Fibroblast of skin of back (primary cell): Measurements from ENCODE around the gene BCHE. TPM values are rescaled to one million over a fixed set of nuclear protein-coding genes. Genes with fewer than 3 reads are reported as not detected.

ENCODE experiments used
- DNase-seq: peaks from one replicate; pipeline ENCODE4 v3.0.0-alpha.2; 2013
- polyA plus RNA-seq, 2 experiments: library from polyadenylated mRNA; unstranded; fragments of 120-200 nt; gene quantifications; one replicate each; pipeline ENCODE4 v1.2.1, GENCODE V29; 2013; ENCODE audit not compliant: insufficient read length in 2 of 2

BCHE gene
- 1.1 TPM for polyA plus RNA-seq (2013, experiment 1 of 2; ENCODE audit: insufficient read length)
- 0.82 TPM for polyA plus RNA-seq (2013, experiment 2 of 2; ENCODE audit: insufficient read length)

DNA sequence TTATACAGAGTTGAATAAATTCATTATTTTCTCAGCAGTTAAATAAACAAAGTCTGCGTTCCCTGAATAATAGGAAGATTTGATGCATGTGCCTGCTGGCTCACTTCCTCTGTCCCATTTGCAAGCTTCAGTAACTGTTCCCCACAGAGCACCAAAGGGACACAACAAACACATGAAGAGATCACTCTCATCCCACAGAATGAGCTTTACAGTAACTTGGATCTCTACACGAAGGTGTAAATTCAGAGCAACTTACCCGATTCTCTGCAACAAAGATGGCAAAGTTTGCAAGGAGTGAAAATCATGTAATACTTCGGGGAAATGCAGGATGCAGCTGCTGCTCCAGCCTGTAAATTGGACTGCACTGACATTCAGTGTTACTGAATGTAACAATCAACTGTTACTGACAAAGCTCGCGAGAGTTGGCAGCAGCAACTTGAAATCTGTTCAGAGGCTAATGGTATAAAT is at the start of gene BCHE:
Gene BCHE (minus strand): TSS at position 366 of the 468 bp plus-strand sequence. CDS start 6,390 bp downstream, outside the sequence.
- DNase-seq, result peak; percentile 58

DNA sequence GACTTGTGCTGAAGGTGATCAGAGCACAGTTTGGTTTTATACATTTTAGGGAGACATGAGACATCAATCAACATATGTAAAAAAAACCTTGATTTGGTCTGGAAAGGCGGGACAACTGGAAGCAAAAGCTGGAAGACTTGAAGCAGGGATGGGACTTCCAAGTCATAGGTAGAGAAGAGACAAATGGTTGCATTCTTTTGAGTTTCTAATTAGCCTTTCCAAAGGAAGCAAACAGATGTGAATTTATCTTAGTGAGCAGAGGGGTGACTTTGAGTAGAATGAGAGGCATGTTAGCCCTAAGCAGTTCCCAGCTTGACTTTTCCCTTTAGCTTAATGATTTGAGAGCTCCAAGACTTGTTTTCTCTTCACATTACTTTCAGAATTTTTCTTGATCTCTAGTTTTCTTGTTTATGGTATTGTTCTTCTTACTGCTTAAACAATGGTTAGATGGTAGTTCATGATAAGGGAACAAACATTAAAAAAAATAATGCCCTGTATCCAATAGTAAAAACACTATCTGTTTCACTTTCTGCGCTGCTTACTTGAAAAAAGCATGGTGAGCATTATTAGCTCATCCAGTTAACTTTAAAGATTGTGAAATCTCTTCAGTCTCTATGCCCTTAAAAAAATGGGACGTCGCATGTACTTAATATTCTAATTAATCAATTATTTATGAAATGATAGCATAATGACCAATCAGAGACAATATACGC is 48.5 kb upstream of the BCHE start:
- DNase-seq, result no peak

DNA sequence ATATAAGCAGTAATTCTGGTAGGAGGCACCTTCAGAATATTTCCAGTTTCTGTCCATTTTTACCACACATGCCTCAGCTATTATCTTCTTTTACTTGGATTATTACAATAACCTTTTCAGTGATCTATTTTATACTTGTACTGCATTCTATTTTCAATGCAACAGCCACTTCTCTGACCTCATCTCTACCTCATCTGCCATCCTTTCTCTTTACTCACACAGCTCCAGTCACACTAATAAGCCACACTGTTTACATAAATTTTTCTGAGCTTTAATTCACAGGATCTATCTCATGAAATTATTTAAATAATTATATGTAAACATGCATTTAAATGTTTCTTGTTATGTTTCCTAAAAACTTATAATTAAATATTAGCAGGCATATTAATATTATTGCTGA is 47.3 kb upstream of the BCHE start:
- no peak for DNase-seq

DNA sequence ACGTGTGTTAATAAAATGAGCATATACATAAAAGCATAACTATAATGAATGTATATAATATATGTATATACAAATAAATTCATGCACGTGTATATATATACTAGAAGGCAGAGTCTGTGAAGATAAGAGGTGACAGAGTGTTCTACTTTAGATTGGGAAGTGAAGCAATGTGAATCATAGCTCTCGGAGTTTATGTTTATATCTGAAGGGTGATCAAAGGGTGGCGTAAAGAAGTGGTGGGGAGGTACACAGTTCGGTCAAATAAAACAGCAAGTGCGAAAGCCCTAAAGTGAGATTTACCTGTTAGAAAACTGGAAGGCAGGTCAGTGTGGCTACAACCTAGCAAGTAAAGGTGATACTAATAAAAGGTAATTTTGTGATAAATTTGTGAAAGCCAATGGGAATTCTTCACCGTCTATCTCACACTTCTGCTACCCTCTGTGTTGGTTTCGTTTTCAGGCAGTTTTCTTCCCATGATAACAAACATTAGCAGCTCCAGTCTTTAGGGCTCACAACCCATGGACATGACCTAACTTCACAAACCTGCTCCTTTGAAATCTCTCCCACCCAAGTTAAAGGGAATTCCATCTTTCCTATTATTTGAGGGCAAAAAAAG is 46.7 kb upstream of the BCHE start:
- peak; percentile 0 for DNase-seq

DNA sequence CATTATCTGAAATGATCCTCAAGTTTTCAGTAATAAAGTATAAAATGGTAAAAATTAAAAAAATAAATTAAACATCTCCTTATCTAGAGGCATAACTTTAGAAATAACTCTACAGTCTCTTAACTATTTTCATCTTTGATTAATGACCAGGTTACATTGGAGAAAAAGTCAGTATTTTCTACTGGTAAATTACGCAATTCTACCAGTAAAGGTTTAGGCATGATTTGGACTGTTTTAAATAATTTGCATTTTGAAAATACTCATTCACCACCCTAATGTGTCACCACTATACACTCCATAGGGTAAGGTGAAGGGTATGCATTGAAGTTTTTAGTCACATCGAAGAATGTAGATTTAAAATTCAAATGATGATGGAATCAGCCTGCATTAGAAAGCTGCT is 45.9 kb upstream of the BCHE start:
- no peak for DNase-seq

DNA sequence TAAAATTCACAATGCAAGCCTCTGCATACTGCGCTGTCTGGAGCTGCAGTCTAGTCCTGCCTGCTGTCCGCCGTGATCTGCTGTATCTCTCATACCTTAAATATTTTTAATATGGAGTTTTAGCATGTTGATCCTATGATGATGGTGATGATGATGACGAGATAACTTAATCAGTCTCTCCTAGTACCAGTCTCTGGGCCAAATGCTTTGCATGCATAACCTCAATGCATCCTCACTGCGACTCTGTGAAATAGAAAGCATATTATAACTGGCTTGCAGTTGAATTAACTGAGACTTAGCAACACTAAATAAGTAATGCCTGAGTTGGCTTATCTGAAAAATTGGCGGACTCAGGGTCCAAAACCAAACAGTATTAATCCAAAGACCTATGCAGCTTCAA is 38.4 kb upstream of the BCHE start:
- no peak for DNase-seq

DNA sequence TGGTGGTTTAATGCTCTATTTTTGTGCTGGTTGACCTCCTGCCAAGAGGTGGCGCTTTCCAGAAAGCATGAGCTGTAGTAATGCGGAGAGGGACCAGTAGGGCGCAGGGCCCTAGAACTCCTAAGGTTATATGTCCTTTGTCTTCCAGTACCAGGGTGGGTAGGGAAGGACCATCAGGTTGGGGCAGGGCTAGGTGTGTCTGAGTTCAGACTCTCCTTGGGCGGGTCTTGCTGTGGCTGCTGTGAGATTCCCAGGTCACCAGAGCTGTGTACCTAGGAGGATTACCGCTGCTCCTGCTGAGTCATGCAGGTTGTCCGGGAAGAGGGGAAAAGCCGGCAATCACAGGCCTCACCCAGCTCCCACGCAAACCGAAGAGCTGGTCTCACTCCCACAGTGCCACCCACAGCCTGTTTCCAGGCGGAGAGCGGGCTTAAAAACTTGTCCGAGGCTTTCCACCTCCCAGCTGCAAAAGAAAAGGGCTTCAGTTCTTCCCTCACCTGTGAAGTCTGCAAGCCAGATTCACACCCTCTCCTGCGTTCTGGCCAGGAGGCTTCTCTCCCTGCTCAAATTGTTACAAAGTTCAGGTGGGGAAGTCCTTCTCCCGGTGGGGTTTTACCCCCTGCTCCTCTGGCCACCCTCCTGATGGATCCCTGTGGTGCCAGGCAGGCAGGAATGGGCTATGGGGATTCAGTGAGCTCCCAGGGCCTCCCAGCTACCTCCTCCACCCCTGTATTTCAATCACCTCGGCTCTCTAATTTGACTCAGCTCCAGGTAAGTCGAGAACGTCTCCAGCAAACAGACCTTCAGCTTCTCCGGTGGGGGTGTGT is 37.7 kb upstream of the BCHE start:
- DNase-seq, result no peak

DNA sequence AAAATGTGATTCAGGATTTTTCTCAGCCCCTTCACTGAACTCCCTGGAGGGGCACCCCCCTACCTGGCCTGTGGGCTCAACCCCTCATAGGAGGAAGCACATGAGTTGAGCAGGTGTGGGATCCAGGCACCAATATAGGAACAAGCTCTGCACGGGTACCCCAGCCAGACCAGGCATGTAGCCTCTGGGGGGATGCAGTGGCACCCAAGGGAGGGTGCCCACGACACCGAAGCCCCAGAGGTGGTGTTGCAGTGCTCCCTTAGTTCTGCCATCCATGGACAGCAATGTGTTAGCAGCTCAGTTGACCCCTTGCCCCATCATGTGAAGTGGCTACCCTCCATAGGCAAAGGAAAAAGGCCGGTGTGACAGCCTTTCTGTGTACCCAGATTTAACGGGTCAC is 30.9 kb upstream of the BCHE start:
- DNase-seq, result no peak

DNA sequence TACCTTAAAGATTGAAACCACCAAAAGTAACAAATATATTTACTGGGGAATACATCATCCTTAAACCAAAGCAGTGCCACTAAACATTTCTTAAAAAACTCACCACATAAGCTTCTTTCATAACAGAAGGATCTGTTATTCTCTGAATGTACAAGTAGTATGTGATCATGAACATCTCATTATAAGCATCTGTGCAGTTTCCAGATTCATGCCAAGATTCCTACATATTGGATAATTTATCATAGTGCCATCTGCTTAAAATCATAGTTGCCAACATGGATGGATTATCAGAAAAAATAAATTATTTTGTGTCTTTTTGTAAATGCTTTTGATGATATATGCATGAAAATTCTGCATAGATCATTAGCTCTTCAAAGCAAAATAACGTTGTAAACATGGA is 21.8 kb upstream of the BCHE start:
- DNase-seq, result no peak

DNA sequence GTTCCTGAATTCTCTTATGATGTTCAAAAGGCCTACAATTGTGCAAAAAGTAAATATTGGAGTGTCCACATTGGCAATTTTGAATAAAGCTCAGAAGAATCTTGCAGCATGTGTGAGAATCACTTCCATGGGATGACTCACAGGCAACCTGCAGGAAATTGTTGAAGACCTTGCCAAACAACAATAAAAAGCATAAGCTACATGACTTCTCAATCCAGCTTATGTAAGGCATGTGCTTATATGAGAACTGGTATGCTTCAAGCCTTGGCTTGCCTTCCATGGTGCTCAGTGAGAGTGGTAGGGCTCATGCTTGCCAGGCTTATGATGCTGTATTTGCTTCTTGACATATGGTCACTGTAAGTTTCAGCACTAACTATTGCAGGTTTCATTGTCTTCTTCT is 18.4 kb upstream of the BCHE start:
- DNase-seq, result peak; percentile 19

DNA sequence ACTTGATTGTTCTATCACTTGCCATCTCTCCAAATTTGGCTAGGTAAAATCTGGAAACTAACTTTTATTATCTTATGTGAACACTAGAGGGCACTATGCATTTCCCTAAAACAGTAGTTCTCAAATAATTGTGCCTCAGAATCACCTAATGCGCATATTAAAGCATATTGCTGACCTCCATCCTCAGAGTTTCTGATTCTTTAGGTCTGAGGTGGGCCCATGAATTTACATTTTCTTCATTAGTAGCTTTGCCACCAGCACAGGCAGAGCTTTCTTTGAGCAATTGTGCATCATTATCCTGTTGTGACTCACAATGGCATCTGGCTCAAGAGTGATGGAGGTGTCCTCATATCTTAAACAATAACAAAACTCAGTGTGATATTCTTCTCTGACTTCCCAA is 17.5 kb upstream of the BCHE start:
- peak; percentile 27 for DNase-seq

DNA sequence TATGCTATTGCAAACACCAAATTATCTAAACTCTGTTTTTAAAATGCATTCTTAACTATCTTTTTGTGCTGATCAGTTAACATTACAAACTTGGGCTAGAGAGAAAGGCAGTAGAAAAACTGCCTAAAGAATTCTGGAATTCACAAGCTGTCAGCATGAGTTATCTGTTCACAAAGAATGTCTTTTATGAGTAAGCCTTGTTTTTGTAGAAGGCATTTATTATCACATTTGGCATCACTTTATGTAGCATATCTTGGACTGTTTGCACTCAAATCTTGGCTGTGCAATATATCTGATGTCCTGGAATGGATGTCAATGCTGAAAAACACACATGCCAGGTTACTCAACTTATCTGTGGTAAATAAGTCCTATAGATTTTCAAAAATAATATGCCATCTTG is 15.5 kb upstream of the BCHE start:
- peak; percentile 41 for DNase-seq

DNA sequence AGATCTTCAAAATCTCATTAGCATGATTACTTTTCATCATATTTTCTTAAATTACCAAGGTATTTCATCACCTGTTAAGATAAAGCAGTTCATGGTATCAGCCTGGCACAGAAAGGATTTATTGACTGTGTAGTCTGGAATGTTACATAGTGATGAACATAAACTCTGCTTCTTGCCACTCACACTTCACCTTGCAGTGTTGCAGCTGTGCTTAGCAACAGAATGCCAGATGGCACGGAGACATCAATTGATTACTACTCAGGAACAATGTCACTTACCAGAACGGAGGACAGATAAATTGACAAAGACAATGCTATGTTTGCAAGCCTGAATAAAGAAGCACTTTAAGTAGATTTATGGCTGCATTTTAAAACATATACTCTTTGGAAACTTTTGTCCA is 15.0 kb upstream of the BCHE start:
- no peak for DNase-seq

DNA sequence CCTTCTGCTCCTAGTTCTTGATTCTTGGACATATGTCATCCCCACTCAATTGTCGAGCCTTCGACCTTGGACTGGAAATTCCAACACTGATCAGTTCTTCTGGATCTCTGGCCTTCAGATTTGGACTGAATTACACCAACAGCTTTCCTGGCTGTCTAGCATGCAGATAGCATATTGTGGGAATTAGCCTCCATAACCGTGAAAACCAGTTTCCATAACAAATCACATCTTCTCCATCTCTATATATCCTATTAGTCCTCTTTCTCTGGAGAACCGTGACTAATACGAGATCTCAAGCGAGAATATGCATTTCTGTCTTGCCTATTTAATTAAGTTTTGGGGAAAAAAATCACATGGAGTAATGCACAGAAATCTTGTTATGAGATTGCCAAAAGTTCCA is 8.8 kb upstream of the BCHE start:
- no peak for DNase-seq

DNA sequence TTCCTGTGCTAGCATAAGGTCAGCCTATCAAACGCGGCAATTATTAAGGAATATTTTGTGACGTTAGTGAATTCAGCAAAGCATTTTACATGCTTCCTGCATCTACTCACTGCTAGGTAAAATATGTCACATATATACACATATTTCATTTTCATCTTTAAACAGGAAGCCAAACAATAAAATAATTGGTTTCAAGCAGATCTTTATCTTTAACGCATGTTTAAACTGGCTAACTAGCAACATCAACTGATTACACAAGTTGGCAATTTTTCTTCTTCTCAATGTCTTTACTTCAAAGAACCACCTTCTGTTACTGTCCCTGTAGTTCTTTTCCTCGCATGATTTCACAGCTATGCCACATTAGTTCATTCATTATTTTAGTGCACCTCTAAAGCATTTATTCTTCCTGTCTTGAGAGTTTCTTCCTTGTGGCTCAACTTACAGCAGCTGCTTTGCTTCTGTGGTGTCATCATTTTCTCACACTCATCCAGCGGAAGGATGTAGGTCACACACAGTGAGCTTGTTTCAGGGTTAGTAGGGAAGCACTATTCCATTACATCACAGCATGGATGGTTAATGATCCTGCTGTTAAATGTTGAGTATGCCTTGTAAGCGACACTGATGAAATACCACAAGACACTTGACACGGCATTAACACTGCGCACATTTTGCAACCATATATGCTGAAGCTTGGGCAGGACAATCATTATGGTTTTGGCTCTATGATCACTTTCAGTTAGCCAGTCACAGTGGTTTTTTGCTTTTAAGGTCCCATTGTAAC is 2.3 kb upstream of the BCHE start:
- DNase-seq, result no peak

DNA sequence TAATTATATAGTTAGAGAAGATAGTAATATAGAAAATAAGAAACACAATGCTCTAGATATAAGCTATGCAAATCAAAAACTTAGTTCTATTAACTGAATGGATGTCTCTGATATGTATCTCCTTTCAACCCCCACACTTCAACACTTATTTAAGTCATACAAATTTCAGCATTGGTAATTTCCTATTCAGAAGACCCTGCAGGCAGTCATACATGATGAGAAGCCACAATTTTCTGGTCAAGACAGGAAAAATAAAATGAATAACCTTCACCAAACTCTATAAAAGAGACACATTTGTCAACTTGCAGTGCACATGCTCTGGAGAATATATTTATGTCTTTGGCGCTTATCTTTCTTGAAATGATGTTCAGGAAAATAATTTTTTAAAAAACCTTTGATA is 578 bp upstream of the BCHE start:
- no peak for DNase-seq

DNA sequence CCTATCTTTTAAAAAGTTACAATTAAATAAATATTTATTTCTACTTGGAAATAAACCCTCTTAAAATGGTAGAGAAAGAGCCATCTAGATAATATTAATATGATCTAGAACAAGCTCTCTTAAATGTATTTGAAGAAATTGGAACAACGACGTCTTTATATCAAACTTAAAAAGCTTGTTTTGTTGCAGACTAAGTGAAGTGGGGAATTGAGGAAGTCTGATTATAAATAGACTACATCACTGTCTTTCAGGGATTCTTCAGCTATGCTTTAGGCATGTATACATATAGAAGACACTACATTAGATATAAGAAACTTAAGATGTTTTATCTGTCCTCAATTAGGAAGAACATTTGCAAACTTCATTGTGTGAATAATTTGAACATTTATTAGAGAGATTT is 1.8 kb downstream of the BCHE start:
- DNase-seq, result no peak

DNA sequence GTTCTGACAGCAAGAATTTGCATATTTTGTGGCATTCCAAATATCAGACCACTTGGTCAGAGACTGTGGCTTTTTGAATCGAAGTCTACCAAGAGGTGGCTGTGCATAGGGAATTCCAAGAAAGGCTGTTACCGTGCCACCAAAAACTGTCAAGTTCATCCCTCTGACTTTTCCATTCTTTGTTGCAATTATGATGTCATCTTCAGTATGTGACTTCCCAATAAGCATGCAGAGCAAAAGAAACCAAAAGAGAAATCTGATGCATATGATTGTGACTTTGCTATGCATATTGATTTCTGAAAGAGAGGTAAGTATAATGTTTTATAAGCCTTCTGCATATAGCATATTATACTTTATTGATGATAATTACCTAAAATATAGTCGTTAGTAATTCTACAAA is 6.5 kb downstream of the BCHE start:
- peak; percentile 29 for DNase-seq

DNA sequence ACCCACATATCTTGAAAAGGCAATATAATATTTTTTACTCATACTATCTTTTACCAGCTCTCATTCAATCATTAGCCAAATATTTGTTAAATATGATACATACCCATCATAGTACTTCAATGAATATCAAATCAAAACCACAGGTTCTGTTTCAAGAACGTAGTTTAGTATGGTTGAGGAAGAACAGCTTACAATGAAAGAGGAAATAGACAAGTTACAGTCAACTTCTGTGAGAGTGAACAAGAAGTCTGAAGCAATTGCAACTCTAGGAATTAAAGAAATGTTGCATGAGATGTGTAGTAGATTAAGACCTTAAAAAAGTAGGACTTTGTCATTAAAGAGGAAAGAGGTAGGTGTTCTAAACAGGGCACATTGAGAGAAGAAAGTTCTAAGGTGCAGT is 9.3 kb downstream of the BCHE start:
- peak; percentile 2 for DNase-seq

DNA sequence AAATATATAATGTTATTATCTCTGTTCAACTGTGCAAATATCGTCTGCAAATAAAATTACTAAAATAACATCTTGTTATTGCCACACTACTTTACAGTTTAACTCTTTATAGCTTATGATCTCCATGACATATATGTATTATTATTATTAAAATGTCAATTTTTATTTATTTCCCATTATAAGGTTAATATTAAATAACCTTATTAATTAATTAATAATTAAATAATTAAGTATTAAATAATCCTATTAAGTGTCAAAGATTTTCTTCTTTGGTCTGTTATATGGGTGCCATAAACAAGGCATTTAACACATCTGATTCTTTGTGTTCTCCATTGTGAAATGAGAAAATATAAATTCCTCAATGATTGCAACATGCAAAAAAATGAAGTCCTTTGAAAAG is 10.0 kb downstream of the BCHE start:
- DNase-seq, result no peak

DNA sequence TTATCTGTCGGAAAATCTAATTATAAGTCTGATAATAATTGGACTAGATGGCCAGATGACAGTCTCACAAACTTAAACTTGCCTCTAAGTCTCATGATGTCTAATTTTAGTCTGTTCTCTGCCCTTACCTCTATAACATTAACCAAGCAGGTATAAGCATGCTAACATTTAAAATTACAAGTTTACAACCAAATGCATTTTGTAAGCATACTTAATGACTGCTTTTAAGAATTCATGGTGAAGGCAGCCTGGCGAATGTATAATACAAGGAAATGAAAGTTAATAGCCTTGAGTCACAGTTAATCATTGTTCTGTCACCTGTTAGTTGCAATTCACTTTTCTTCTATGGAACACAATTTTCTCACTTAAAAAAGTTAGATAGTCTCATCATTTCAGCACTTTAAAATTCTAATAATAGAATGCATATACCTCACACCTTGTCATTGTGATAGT is 16.5 kb downstream of the BCHE start:
- DNase-seq, result no peak

DNA sequence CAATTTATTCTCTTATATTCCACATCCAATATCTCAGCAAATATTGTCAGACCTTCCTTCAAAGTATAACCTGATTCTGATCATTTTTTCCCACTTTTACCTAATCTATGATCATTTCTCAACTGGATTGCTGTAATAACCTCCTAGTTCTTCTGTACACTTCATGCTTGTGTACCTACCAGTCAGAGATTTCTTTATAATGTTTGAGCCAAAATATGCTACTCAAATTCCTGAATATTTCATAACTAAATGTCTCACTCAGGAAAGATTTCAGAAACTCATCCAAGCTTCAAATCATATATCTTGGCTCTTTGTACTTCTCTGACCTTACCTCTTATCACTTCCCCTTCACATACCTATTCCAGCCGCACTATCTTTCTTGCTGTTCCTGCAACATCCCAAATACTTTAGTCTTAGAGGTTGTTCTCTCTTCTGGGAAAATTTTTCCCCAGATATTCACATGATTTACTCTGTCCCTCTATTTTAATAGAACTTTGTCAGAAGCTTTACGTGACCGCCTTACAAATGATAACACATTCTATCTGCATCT is 20.0 kb downstream of the BCHE start:
- no peak for DNase-seq
